Tibial artery (tissue), 4 donors: ENCODE results near the gene TRABD2B.

Experiments used
- DNase-seq, 2 donors: peaks; one replicate each; pipeline ENCODE4 v3.0.0-alpha.2; 2019
- H3K27ac ChIP-seq, 2 donors: fragments of 200-600 bp; sonication (generic) in 1 of 2; 1 replicate in 1 of 2; 2 replicates in 1 of 2; pipeline ENCODE4 v1.5.1; 2018 to 2019; ENCODE audit warnings: mild to moderate bottlenecking in 1 of 2
- H3K27me3 ChIP-seq, 2 donors: fragments of 200-600 bp; sonication (generic) in 1 of 2; one replicate each; pipeline versions ENCODE4 v1.5.1 to v1.6.0; 2016 to 2019
- H3K36me3 ChIP-seq, 3 donors: fragments of 200-600 bp; sonication (generic) in 2 of 3; one replicate each; pipeline ENCODE4 v1.5.1; 2016 to 2019; ENCODE audit warnings: mild to moderate bottlenecking in 2 of 3
- H3K4me1 ChIP-seq, 4 donors: fragments of 200-600 bp; sonication (generic) in 2 of 4; 1 replicate in 3 of 4; 2 replicates in 1 of 4; pipeline ENCODE4 v1.5.1; 2016 to 2019
- H3K4me3 ChIP-seq, 2 donors: fragments of 200-600 bp; sonication (generic) in 1 of 2; 1 replicate in 1 of 2; 2 replicates in 1 of 2; pipeline ENCODE4 v1.5.1; 2018 to 2019; ENCODE audit warnings: mild to moderate bottlenecking in 2 of 2
- H3K9me3 ChIP-seq, 3 donors: fragments of 200-600 bp; sonication (generic) in 1 of 3; one replicate each; pipeline ENCODE4 v1.5.1; 2016 to 2019
- CTCF ChIP-seq, 2 experiments: fragments of 200-600 bp in 1 of 2; fragments of 450-650 bp in 1 of 2; IDR thresholded peaks; one replicate each; pipeline ENCODE4 v1.5.1; 2017 to 2019; ENCODE audit warnings: antibody characterized with exemption in 2 of 2, mild to moderate bottlenecking in 1 of 2, moderate library complexity in 1 of 2
- intact Hi-C: fragments of 100-400 bp; cut with DNase I; formaldehyde crosslinking; loops from one replicate; pipeline ENCODE4 v1.15.0; 2023; ENCODE audit warnings: low total_unique reads

TRABD2B gene

GRCh38 chr1:47953661-47954060 is 43.5 kb downstream of the TRABD2B start:
- H3K4me3 ChIP-seq, result no peak overlapping the region
- no peak for TF ChIP-seq CTCF (IDR thresholded peaks at IDR 0.05)
- intact Hi-C loops, result no loop called here
- peaks cover 0 to 54% (median 17%) of the 10 kb centered on the region in 4 donors for H3K4me1 ChIP-seq
- H3K27me3 ChIP-seq, result no peaks in the 10 kb centered on the region
- H3K9me3 ChIP-seq, result no peaks in the 10 kb centered on the region
- no peak overlapping the region for H3K27ac ChIP-seq
- H3K36me3 ChIP-seq, result no peaks in the 10 kb centered on the region
- DNase-seq, result no peak

- H3K27me3 ChIP-seq, result no peaks in the 10 kb centered on the region
- H3K4me1 ChIP-seq, result peaks cover 0 to 54% (median 18%) of the 10 kb centered on the region in 4 donors
- no peaks in the 10 kb centered on the region for H3K36me3 ChIP-seq
- no peak overlapping the region for H3K4me3 ChIP-seq
- DNase-seq, result no peak
- no peak overlapping the region for H3K27ac ChIP-seq
- TF ChIP-seq CTCF (IDR thresholded peaks at IDR 0.05), result no peak
- no peaks in the 10 kb centered on the region for H3K9me3 ChIP-seq
- intact Hi-C loops, result no loop called here
These were observed 45.5 kb downstream of the TRABD2B start for GRCh38 chr1:47951545-47952235.

- no peaks in the 10 kb centered on the region for H3K27me3 ChIP-seq
- peaks cover 0 to 54% (median 18%) of the 10 kb centered on the region in 4 donors for H3K4me1 ChIP-seq
- no peaks in the 10 kb centered on the region for H3K9me3 ChIP-seq
- DNase-seq, result no peak
- H3K27ac ChIP-seq, result no peak overlapping the region
- no peaks in the 10 kb centered on the region for H3K36me3 ChIP-seq
- TF ChIP-seq CTCF (IDR thresholded peaks at IDR 0.05), result no peak
- H3K4me3 ChIP-seq, result no peak overlapping the region
- intact Hi-C loops, result no loop called here
These were observed 46.2 kb downstream of the TRABD2B start for GRCh38 chr1:47951026-47951425.

- H3K9me3 ChIP-seq, result no peaks in the 10 kb centered on the region
- no peak overlapping the region for H3K27ac ChIP-seq
- TF ChIP-seq CTCF (IDR thresholded peaks at IDR 0.05), result no peak
- H3K4me1 ChIP-seq, result peaks cover 0 to 48% (median 16%) of the 10 kb centered on the region in 4 donors
- intact Hi-C loops, result no loop called here
- H3K4me3 ChIP-seq, result no peak overlapping the region
- no peaks in the 10 kb centered on the region for H3K36me3 ChIP-seq
- no peak for DNase-seq
- no peaks in the 10 kb centered on the region for H3K27me3 ChIP-seq
These were observed 46.7 kb downstream of the TRABD2B start for GRCh38 chr1:47950471-47950870.

- H3K36me3 ChIP-seq, result no peaks in the 10 kb centered on the region
- no peak for DNase-seq
- TF ChIP-seq CTCF (IDR thresholded peaks at IDR 0.05), result peak in 1 of 2 experiments; percentile 17
- no peaks in the 10 kb centered on the region for H3K9me3 ChIP-seq
- H3K27ac ChIP-seq, result no peak overlapping the region
- H3K4me3 ChIP-seq, result no peak overlapping the region
- H3K4me1 ChIP-seq, result peaks cover 0 to 46% (median 27%) of the 10 kb centered on the region in 4 donors
- intact Hi-C loops, result no loop called here
- H3K27me3 ChIP-seq, result no peaks in the 10 kb centered on the region
These were observed 49.1 kb downstream of the TRABD2B start for GRCh38 chr1:47948126-47948525.
